ENCODE data around the gene MRPL55.

MRPL55 gene

DNA sequence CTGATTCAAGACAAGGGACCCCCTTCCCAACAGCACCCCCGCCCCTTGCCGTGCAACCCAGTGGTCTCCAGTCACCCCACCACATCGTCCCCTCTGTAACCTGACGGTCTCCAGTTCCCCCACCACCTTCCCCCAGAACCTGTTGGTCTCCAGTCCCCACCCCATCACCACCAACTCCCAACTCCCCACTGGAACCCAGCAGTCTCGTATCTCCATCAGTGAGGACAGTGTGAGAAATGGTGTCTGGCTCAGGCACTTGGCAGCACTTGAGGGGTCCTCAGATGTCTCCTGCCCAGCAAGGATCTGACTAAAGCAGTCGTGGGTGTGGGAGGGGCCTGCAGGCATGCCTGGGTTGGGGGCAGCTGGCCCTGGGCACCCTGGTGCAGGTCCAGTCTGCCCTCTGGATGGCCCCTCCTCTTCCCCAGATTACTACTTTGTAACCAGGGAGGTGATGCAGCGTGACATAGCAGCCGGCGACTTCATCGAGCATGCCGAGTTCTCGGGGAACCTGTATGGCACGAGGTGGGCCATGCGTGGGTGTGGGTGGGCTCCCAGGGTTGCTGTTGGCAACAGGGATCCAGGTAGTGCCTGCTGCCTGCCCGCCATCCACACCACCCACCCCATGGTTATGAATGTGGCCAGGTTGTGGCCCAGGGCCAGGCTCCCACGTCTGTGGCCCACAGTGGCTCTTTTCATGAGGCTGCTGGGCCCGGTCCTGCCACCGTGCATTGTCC, 37.5 kb upstream of the MRPL55 start:
- TF ChIP-seq, protein P1, sequence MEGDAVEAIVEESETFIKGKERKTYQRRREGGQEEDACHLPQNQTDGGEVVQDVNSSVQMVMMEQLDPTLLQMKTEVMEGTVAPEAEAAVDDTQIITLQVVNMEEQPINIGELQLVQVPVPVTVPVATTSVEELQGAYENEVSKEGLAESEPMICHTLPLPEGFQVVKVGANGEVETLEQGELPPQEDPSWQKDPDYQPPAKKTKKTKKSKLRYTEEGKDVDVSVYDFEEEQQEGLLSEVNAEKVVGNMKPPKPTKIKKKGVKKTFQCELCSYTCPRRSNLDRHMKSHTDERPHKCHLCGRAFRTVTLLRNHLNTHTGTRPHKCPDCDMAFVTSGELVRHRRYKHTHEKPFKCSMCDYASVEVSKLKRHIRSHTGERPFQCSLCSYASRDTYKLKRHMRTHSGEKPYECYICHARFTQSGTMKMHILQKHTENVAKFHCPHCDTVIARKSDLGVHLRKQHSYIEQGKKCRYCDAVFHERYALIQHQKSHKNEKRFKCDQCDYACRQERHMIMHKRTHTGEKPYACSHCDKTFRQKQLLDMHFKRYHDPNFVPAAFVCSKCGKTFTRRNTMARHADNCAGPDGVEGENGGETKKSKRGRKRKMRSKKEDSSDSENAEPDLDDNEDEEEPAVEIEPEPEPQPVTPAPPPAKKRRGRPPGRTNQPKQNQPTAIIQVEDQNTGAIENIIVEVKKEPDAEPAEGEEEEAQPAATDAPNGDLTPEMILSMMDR (IDR thresholded peaks at IDR 0.05; ENCODE audit: borderline replicate concordance, insufficient read depth, low read depth, low read length), result no peak
- no peak overlapping the region for H3K4me3 ChIP-seq (ENCODE audit: low read depth, low read length)

DNA sequence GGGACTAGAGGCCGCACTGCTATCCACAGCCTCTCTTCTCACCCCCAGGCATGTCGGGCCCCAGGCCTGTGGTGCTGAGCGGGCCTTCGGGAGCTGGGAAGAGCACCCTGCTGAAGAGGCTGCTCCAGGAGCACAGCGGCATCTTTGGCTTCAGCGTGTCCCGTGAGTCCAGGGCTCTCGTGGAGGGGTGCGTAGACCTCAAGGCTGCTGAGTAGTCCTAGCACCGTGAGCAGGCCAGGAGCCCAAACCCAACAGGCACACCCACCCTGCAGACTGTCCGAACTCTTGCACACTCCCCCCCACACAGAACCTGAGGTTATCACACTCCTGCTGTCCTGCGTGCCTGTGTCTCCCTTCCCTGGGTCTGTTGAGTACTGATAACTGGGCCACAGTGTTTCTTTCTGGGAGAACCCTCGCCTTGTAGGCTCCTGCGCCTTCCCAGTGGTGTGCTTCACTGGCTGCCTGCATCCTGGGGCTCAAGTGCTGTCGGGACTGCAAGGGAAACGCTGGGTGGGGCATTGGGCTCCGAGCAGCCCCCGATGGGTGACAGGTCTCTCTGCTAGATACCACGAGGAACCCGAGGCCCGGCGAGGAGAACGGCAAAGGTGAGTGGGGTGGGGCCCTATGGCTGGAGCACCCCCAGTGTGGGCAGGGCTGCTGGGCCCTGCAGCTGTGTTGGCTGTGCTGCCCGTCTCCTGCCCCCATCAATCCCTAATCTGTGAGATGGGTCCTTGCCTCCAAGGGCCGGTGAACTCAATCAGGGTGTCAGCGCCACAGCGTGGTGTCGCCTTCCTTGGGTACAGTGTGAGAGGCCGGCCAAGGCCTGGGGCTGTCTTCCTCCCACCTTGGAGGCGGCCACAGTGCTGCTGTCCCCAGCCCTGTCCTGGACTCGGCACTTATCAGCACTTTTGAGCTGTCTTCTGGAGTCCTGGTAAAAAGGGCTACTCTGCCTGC, 36.6 kb upstream of the MRPL55 start:
- H3K4me3 ChIP-seq (ENCODE audit: low read depth, low read length), result no peak overlapping the region
- TF ChIP-seq, protein P1 (IDR thresholded peaks at IDR 0.05; ENCODE audit: borderline replicate concordance, insufficient read depth, low read depth, low read length), result no peak

DNA sequence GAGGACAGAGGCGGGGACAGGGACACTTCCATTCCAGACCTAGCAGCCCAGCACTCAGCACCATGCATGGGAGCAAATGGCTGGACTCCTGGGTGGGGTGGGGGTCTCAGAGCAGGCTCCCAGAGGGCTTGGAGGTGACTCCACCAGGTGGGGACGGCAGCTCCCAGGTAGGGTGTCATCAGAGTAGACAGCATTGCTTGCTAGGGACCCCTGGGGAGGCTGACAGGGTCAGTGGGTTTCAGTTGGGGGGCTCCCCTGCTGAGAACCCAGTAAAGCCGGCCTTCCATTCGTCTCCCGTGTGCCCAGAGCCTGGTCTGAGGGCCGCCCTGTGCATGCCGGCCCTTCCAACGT, 35.9 kb upstream of the MRPL55 start:
- no peak overlapping the region for H3K4me3 ChIP-seq (ENCODE audit: low read depth, low read length)

DNA sequence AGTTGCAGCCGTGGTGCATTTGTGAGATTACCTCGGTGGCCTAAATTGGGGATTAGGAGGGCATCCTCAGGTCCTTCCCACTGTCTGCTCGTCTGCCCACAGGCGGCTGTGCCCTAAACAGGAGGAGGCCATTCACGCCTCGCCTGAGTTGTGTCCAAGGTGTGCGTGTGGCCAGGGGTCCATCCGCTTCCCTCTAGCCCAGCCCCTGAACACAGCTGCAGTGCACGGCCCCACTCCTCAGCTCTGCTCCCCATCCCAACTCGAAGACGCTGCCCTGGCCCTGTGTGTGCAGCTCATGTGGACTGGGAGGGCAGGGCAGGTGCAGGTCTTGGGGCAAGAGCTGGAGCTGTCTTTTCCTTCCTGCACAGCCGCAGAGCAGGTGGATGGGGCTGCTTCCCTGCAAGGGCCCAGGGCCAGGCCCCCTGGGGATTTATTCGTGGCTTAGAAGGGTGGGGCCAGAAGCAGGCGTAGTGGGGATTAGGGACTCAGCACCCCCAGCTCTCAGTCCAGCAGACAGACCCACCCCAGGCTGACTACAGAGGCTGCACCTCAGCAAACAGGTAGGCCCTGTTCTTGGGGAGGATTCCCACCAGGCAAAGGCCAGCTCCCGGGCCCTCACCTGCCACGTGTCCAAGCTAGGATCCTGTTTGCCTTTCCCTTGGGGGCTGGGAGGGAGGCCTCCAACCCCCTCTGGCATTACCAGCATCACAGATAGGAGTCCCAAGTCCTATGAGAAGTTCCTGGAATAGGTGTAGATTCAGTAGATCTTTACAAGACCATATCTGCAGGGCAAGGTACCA, 35.3 kb upstream of the MRPL55 start:
- TF ChIP-seq, protein P1 (IDR thresholded peaks at IDR 0.05; ENCODE audit: borderline replicate concordance, insufficient read depth, low read depth, low read length), result no peak
- no peak overlapping the region for H3K4me3 ChIP-seq (ENCODE audit: low read depth, low read length)

More for the DNA sequence above, 35.9 kb upstream of the MRPL55 start:
- TF ChIP-seq, protein P1 (IDR thresholded peaks at IDR 0.05; ENCODE audit: borderline replicate concordance, insufficient read depth, low read depth, low read length), result no peak

DNA sequence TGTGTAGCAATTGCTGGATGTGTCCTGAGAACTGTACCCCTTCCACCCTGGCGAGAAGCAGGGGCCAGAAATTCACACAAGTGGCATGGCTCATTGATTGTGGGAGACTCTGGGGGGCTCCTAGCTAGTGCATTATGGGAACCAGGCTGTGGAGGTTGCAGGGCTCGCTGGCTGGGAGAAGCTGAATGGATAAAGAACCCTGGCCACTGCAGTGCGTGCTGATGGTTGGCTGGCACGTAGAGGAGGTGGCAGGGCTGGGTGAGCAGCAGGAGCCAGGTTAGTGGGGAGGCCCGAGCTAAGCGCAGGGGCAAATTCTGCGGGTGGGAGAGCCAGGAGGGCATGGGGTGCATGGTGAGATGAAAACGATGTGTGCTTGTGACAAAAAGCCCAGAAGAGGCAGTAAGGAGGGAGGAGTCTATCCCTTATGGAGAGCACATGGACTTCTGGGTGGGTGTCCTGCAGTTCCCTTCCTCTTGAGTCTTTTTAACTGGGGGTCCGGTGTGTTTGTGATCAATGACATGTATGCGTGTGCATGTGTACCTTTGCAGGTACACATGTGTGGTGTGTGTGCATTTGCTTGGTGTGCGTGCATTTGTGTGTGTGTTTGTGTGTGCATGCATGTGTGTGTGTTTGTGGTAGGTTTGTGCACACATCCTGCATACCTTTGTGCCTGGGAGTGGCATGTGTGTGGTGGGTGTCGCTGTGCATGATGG, 34.5 kb upstream of the MRPL55 start:
- no peak overlapping the region for H3K4me3 ChIP-seq (ENCODE audit: low read depth, low read length)

DNA sequence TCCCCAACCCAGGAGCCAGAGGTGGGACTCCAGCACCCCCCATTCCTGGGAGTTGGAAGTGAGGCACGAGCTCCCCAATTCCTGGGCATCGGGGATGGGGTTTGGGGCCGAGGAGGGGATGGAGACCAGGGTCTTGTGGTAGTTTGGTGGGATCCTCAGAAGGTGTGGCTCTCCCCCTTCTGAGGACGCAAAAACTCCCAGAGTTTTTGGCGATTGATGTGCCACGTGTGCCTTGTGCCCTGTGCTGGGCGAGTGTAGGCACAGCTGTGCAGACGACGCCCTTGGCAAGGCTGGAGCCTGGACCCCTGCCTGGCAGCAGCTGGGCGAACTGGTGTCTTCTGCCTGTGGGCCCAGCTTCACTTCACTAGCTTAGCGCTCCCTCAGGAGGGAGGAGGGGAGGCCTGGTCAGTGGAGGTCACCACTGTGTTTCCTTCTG, 33.6 kb upstream of the MRPL55 start:
- H3K4me3 ChIP-seq (ENCODE audit: low read depth, low read length), result no peak overlapping the region
- TF ChIP-seq, protein P1 (IDR thresholded peaks at IDR 0.05; ENCODE audit: borderline replicate concordance, insufficient read depth, low read depth, low read length), result no peak

More for the DNA sequence above, 34.5 kb upstream of the MRPL55 start:
- TF ChIP-seq, protein P1 (IDR thresholded peaks at IDR 0.05; ENCODE audit: borderline replicate concordance, insufficient read depth, low read depth, low read length), result no peak

Data from GM12875 (cell line).